Measurements from ENCODE around the gene KIF7.

DNA sequence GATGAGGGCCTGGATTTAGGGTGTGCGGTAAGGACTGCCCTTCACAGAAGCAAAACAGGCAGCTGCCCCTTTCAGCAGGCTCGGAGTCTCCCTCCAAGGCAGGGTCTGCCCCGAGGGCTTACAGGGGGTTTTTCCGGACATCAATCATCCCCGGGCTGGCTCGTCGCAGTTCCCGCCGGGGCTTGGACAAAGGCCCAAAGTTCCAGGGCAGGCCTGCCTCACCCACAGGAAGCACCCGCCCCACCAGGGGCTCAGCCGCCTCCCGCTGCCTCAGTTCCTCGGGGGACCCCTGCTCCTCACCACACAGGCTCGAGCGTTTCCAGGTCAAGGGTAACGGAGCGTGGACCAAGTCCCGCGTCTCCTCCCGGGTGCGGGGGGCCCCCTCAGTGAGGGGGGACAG lies 27.0 kb downstream of the KIF7 start:
- TF ChIP-seq CTCF (IDR thresholded peaks at IDR 0.05) (no peak), EP300 (IDR thresholded peaks at IDR 0.05) (no peak)
